ENCODE results near the gene CC2D1A. TPM values are rescaled to one million over a fixed set of nuclear protein-coding genes. Genes with fewer than 3 reads are reported as not detected.

CC2D1A gene
- total RNA-seq, 2 experiments from 2014 or later, result 25.8 to 31.0 TPM

GRCh38 chr19:13887517-13887916 lies 18.5 kb upstream of the CC2D1A start:
- Mint-ChIP-seq H3K9me3 (no peaks in the 10 kb centered on the region), H3K36me3 (no peaks in the 10 kb centered on the region), H3K4me1 (ENCODE audit: low read depth) (peaks cover 4% of the 10 kb centered on the region), H3K27ac (no peak overlapping the region), H3K27me3 (no peaks in the 10 kb centered on the region), H3K4me3 (no peak overlapping the region)
- no peak for DNase-seq
- intact Hi-C loops (cut with micrococcal nuclease), result loop anchor here (10.0 kb wide), 1 partner anchor 97 kb away; no protein-coding TSS in a partner anchor
- POLR2A ChIA-PET, result interaction anchor here (1.0 kb wide), 1 partner anchor 18 kb away, joined by 5 read pairs; the partner anchor contains the start of genes BRME1 and CC2D1A
- CTCF ChIA-PET, result interaction anchor here (1.0 to 2.2 kb wide), 3 partner anchors 144 to 185 kb away, joined by 4 to 11 read pairs (median 6); partner anchors contain the start of genes IL27RA and MISP3

DNA sequence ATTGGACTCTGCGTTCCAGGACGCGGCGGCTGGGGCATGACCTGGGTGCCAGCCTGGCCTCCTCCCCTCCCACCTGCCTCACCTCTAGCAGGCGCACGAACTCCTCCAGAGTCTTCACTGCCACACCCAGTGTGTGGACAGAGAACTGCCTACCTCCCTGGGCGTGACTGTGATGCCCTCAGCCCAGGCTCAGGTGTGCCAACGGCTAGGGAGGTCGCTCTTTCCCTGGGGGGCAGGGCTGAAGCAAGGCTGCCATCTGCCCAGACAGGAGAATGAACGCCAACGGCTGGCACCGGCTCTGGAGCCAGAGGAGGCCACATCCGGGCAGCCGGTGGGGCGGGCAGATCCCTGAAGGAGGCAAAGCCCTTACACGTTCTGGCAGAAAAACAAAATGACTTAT lies 17.7 kb upstream of the CC2D1A start:
- H3K4me1 Mint-ChIP-seq (ENCODE audit: low read depth), result no peaks in the 10 kb centered on the region
- intact Hi-C loops (cut with micrococcal nuclease), result loop anchor here (10.0 kb wide), 1 partner anchor 97 kb away; no protein-coding TSS in a partner anchor
- no peaks in the 10 kb centered on the region for H3K27me3 Mint-ChIP-seq
- ChIA-PET CTCF (no interaction called here), POLR2A (no interaction called here)
- no peak overlapping the region for H3K27ac Mint-ChIP-seq
- H3K36me3 Mint-ChIP-seq, result no peaks in the 10 kb centered on the region
- no peak overlapping the region for H3K4me3 Mint-ChIP-seq
- H3K9me3 Mint-ChIP-seq, result no peaks in the 10 kb centered on the region
- no peak for DNase-seq

DNA sequence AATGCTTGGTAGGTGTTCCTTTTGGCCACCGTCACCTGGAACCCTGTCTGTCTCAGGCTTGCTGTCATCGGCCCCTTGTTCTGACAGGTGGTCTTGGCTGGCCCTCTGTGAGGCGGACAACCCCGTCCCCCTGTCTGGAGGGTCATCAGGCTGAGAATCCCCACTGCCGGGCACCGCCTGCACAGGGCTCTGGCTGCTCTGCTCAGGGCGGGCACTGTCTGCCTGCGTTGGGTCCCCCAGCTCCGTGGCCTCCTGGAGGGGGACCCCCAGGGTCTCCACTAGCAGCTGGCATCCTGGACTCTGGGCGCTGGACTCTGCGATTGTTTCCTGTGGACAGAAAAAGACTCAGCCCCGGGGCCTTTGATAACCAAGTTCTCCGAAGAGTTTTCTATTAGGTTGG lies 15.9 kb upstream of the CC2D1A start:
- Mint-ChIP-seq H3K4me1 (ENCODE audit: low read depth) (no peaks in the 10 kb centered on the region), H3K36me3 (no peaks in the 10 kb centered on the region), H3K4me3 (no peak overlapping the region), H3K27me3 (no peaks in the 10 kb centered on the region), H3K27ac (no peak overlapping the region), H3K9me3 (no peaks in the 10 kb centered on the region)
- POLR2A ChIA-PET, result no interaction called here
- DNase-seq, result no peak
- intact Hi-C loops (cut with micrococcal nuclease), result no loop called here
- CTCF ChIA-PET, result no interaction called here

DNA sequence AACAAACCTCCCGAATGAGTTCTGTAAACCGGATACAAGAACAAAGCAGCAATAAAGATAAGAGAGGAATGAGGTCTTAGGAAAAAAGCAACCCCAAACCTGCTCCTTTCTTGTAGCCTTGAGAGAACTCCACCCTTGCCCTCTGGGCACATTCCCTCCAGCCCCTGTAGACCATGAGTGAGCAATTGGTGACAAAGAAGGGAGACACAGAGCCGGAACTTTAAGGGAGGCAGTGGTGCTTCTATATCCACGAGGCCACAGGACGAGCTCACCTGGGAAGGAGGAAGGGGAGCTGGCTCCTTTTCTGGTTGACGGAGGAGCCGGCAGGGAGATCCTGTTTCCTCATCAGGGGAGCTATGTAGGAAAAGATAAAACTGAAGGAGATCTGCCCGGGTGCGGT lies 13.1 kb upstream of the CC2D1A start:
- no peaks in the 10 kb centered on the region for H3K4me1 Mint-ChIP-seq (ENCODE audit: low read depth)
- H3K4me3 Mint-ChIP-seq, result no peak overlapping the region
- no peaks in the 10 kb centered on the region for H3K36me3 Mint-ChIP-seq
- DNase-seq, result no peak
- ChIA-PET POLR2A (no interaction called here), CTCF (no interaction called here)
- no peaks in the 10 kb centered on the region for H3K9me3 Mint-ChIP-seq
- H3K27me3 Mint-ChIP-seq, result no peaks in the 10 kb centered on the region
- H3K27ac Mint-ChIP-seq, result no peak overlapping the region
- intact Hi-C loops (cut with micrococcal nuclease), result no loop called here

GRCh38 chr19:13894552-13894951 lies 11.4 kb upstream of the CC2D1A start:
- no peaks in the 10 kb centered on the region for H3K9me3 Mint-ChIP-seq
- POLR2A ChIA-PET, result no interaction called here
- no peak overlapping the region for H3K27ac Mint-ChIP-seq
- H3K4me1 Mint-ChIP-seq (ENCODE audit: low read depth), result no peaks in the 10 kb centered on the region
- no peaks in the 10 kb centered on the region for H3K27me3 Mint-ChIP-seq
- DNase-seq, result no peak
- CTCF ChIA-PET, result no interaction called here
- H3K36me3 Mint-ChIP-seq, result no peaks in the 10 kb centered on the region
- intact Hi-C loops (cut with micrococcal nuclease), result no loop called here
- H3K4me3 Mint-ChIP-seq, result no peak overlapping the region

- no peak overlapping the region for H3K27ac Mint-ChIP-seq
- H3K27me3 Mint-ChIP-seq, result no peaks in the 10 kb centered on the region
- no peaks in the 10 kb centered on the region for H3K9me3 Mint-ChIP-seq
- no peak overlapping the region for H3K4me3 Mint-ChIP-seq
- ChIA-PET POLR2A (no interaction called here), CTCF (no interaction called here)
- H3K36me3 Mint-ChIP-seq, result no peaks in the 10 kb centered on the region
- no peaks in the 10 kb centered on the region for H3K4me1 Mint-ChIP-seq (ENCODE audit: low read depth)
- intact Hi-C loops (cut with micrococcal nuclease), result no loop called here
- DNase-seq, result no peak
Measured at GRCh38 chr19:13896227-13896626, 9.8 kb upstream of the CC2D1A start.

- no peaks in the 10 kb centered on the region for H3K27me3 Mint-ChIP-seq
- no peaks in the 10 kb centered on the region for H3K9me3 Mint-ChIP-seq
- no peak overlapping the region for H3K4me3 Mint-ChIP-seq
- peaks cover 4% of the 10 kb centered on the region for H3K4me1 Mint-ChIP-seq (ENCODE audit: low read depth)
- no peak overlapping the region for H3K27ac Mint-ChIP-seq
- no peaks in the 10 kb centered on the region for H3K36me3 Mint-ChIP-seq
- no peak for DNase-seq
- intact Hi-C loops (cut with micrococcal nuclease), result no loop called here
- CTCF ChIA-PET, result interaction anchor here (1.5 kb wide), 1 partner anchor 149 kb away, joined by 3 read pairs; no protein-coding TSS in a partner anchor
- POLR2A ChIA-PET, result no interaction called here
Measured at GRCh38 chr19:13899393-13899792, 6.6 kb upstream of the CC2D1A start.

DNA sequence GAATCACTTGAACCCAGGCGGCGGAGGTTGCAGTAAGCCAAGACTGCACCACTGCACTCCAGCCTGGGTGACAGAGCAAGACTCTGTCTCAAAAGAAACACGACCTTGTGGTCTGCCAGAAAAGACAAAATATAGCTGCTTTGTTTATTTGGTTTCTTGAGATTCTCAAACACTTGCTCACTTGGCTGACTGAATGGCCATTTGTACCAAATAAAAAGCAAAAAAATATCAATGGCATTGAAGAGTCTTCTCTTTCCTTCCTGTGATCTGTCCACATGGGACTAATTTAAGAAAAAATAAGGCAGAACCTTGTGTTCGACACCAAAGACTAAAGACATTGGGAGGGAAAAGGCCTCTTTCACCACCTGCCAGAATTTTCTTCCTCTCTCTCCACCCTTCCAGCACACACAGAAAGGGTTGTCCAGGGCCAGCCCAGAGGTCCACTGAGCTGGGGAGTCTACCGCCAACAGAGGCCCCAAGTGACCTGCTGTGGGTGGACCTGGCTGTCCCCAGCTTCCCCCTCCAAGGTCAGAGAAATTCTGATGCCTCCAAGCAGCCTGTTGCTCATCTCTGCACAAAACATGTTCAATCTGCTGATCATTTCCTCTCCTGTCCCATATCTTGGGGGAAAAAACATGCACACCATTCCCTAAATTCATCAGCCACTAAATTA lies 6.0 kb upstream of the CC2D1A start:
- H3K27me3 Mint-ChIP-seq, result no peaks in the 10 kb centered on the region
- CTCF ChIA-PET, result interaction anchor here (1.5 kb wide), 1 partner anchor 148 kb away, joined by 3 read pairs; no protein-coding TSS in a partner anchor

GRCh38 chr19:13902993-13903555 lies 2.9 kb upstream of the CC2D1A start:
- DNase-seq, result peak; percentile 57
- peaks cover 3% of the 10 kb centered on the region for H3K36me3 Mint-ChIP-seq
- H3K9me3 Mint-ChIP-seq, result no peaks in the 10 kb centered on the region
- CTCF ChIA-PET, result interaction anchor here (0.6 to 3.8 kb wide), 17 partner anchors 8 to 445 kb away, joined by 3 to 16 read pairs (median 4); partner anchors contain the start of gene IL27RA
- no peak overlapping the region for H3K27ac Mint-ChIP-seq
- H3K27me3 Mint-ChIP-seq, result no peaks in the 10 kb centered on the region
- peaks cover 23% of the 10 kb centered on the region for H3K4me1 Mint-ChIP-seq (ENCODE audit: low read depth)
- no peak overlapping the region for H3K4me3 Mint-ChIP-seq
- intact Hi-C loops (cut with micrococcal nuclease), result loop anchor here (5.0 kb wide), 1 partner anchor 154 kb away; no protein-coding TSS in a partner anchor
- POLR2A ChIA-PET, result interaction anchor here (0.6 kb wide), 1 partner anchor 746 kb away, joined by 3 read pairs; no protein-coding TSS in a partner anchor

More for the DNA sequence above, 6.0 kb upstream of the CC2D1A start:
- H3K4me1 Mint-ChIP-seq (ENCODE audit: low read depth), result peaks cover 8% of the 10 kb centered on the region
- H3K9me3 Mint-ChIP-seq, result no peaks in the 10 kb centered on the region
- no peak overlapping the region for H3K27ac Mint-ChIP-seq
- no peaks in the 10 kb centered on the region for H3K36me3 Mint-ChIP-seq
- no peak overlapping the region for H3K4me3 Mint-ChIP-seq
- POLR2A ChIA-PET, result no interaction called here
- no peak for DNase-seq
- intact Hi-C loops (cut with micrococcal nuclease), result loop anchor here (5.0 kb wide), 1 partner anchor 157 kb away; no protein-coding TSS in a partner anchor

GRCh38 chr19:13906521-13906904 lies 512 bp downstream of the CC2D1A start:
- peak overlapping the region; percentile 83 for H3K4me3 Mint-ChIP-seq

GRCh38 chr19:13906910-13907309 lies 909 bp downstream of the CC2D1A start:
- POLR2A ChIA-PET, result no interaction called here
- H3K27ac Mint-ChIP-seq, result no peak overlapping the region
- peaks cover 15% of the 10 kb centered on the region for H3K36me3 Mint-ChIP-seq
- peak overlapping the region; percentile 83 for H3K4me3 Mint-ChIP-seq
- no peaks in the 10 kb centered on the region for H3K9me3 Mint-ChIP-seq
- DNase-seq, result no peak
- H3K27me3 Mint-ChIP-seq, result no peaks in the 10 kb centered on the region
- CTCF ChIA-PET, result interaction anchor here (0.7 to 1.6 kb wide), 4 partner anchors 15 to 152 kb away, joined by 4 to 7 read pairs (median 4); no protein-coding TSS in a partner anchor
- intact Hi-C loops (cut with micrococcal nuclease), result loop anchor here (1.0 kb wide), 2 partner anchors 44 to 99 kb away; partner anchors contain the start of gene RFX1
- peaks cover 23% of the 10 kb centered on the region for H3K4me1 Mint-ChIP-seq (ENCODE audit: low read depth)

More at GRCh38 chr19:13906521-13906904, 512 bp downstream of the CC2D1A start:
- peaks cover 15% of the 10 kb centered on the region for H3K36me3 Mint-ChIP-seq
- POLR2A ChIA-PET, result no interaction called here
- no peak overlapping the region for H3K27ac Mint-ChIP-seq
- H3K4me1 Mint-ChIP-seq (ENCODE audit: low read depth), result peaks cover 23% of the 10 kb centered on the region
- intact Hi-C loops (cut with micrococcal nuclease), result loop anchor here (1.0 kb wide), 2 partner anchors 45 to 100 kb away; partner anchors contain the start of gene RFX1
- peak; percentile 43 for DNase-seq
- H3K9me3 Mint-ChIP-seq, result no peaks in the 10 kb centered on the region
- no peaks in the 10 kb centered on the region for H3K27me3 Mint-ChIP-seq
- CTCF ChIA-PET, result interaction anchor here (0.7 to 1.6 kb wide), 5 partner anchors 15 to 167 kb away, joined by 4 to 7 read pairs (median 4); no protein-coding TSS in a partner anchor

DNA sequence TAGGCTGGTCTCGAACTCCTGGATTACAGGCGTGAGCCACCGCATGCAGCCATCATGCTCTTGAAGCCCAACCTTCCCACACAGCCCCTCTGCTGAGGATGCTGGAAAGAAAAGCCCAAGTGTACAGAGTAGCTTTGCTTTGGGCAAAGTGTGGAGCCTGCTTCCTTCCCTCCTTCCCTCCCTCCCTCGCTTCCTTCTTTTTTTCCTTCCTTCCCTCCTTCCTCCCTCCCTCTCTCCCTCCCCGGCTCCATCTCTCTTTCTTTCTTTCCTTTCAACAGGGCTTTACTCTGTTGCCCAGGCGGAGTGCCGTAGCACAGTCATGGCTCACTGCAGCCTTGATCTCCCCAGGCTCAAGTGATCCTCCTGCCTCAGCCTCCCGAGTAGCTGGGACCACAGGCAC lies 2.7 kb downstream of the CC2D1A start:
- Mint-ChIP-seq H3K27me3 (no peaks in the 10 kb centered on the region), H3K36me3 (peaks cover 21% of the 10 kb centered on the region), H3K4me3 (no peak overlapping the region), H3K27ac (no peak overlapping the region), H3K9me3 (no peaks in the 10 kb centered on the region), H3K4me1 (ENCODE audit: low read depth) (peaks cover 20% of the 10 kb centered on the region)
- ChIA-PET POLR2A (interaction anchor here (0.6 to 0.7 kb wide), 2 partner anchors 12 to 47 kb away, joined by 4 to 5 read pairs; no protein-coding TSS in a partner anchor), CTCF (interaction anchor here (0.6 kb wide), 1 partner anchor 140 kb away, joined by 3 read pairs; no protein-coding TSS in a partner anchor)
- no peak for DNase-seq
- intact Hi-C loops (cut with micrococcal nuclease), result no loop called here

All from activated CD4-positive, alpha-beta memory T cell treated with anti-CD3 and anti-CD28 coated beads for 36 hours (primary cell).